Measurements from ENCODE around the gene PTPN22. TPM values are rescaled to one million over a fixed set of nuclear protein-coding genes. Genes with fewer than 3 reads are reported as not detected.

Gene PTPN22
- total RNA-seq (2014; rRNA removed; shearing (Covaris generic)) (0.51 and 0.86 TPM in 2 replicates), polyA plus RNA-seq (2016; fragmentation: Nextera tagmentation; extraction: Ambion mirVana) (1.4 and 1.6 TPM in 2 replicates)

- Histone ChIP-seq H3K27me3 (replicated peaks; ENCODE audit: insufficient read depth) (no peaks in the 10 kb centered on the region), H3K4me2 (ENCODE audit: unreplicated experiment) (peak within 1 kb of the TSS; percentile 53), H3K9me2 (ENCODE audit: insufficient read depth) (no peaks in the 10 kb centered on the region), H3K4me3 (peak within 1 kb of the TSS; percentile 47), H2AFZ (peak within 1 kb of the TSS; percentile 85), H3K4me1 (ENCODE audit: insufficient read depth) (peaks cover 42% of the 10 kb centered on the region), H3F3A (ENCODE audit: insufficient read depth) (peaks cover 16% of the 10 kb centered on the region), H3K9me3 (ENCODE audit: low read depth) (no peaks in the 10 kb centered on the region), H3K36me3 (ENCODE audit: low read depth) (no peaks in the 10 kb centered on the region), H3K9ac (peak within 1 kb of the TSS; percentile 28; the same call in 1 of the 2 replicates), H4K20me1 (ENCODE audit: insufficient read depth) (no peaks in the 10 kb centered on the region), H3K79me2 (ENCODE audit: insufficient read depth) (no peaks in the 10 kb centered on the region), H3K27ac (peak within 1 kb of the TSS; percentile 49)
- in situ Hi-C loops (cut with MboI): no loop called here
- WGBS, 2 experiments (ENCODE audit: low coverage in 1 of 2, low lambda C conversion rate in 2 of 2, missing lambda C conversion rate in 2 of 2): 19 to 20% methylated on average over 4 of the region's 4 CpGs
- peak; percentile 91 for DNase-seq
- TF ChIP-seq EZH2phosphoT487 (IDR thresholded peaks at IDR 0.05; ENCODE audit: insufficient read depth, low read depth) (no peak), EZH2 (IDR thresholded peaks at IDR 0.05; ENCODE audit: insufficient read depth, poor library complexity, severe bottlenecking) (no peak)
These were observed at the start of gene PTPN22 for GRCh38 chr1:113871597-113872113. Gene PTPN22, minus strand, starts transcription at chr1:113871712.

- Histone ChIP-seq H3K4me3 (no peak overlapping the region), H3K27ac (no peak overlapping the region), H3K9me3 (ENCODE audit: low read depth) (no peaks in the 10 kb centered on the region), H3F3A (ENCODE audit: insufficient read depth) (0 out of 2 replicates have a peak, but pooled peaks cover 7% of the 10 kb centered on the region), H3K4me2 (ENCODE audit: unreplicated experiment) (no peak overlapping the region), H2AFZ (no peak overlapping the region), H3K79me2 (ENCODE audit: insufficient read depth) (no peaks in the 10 kb centered on the region), H3K4me1 (ENCODE audit: insufficient read depth) (peaks cover under 1% of the 10 kb centered on the region; the same call in 1 of the 2 replicates), H3K9me2 (ENCODE audit: insufficient read depth) (no peaks in the 10 kb centered on the region), H3K27me3 (replicated peaks; ENCODE audit: insufficient read depth) (no peaks in the 10 kb centered on the region), H4K20me1 (ENCODE audit: insufficient read depth) (no peaks in the 10 kb centered on the region), H3K36me3 (ENCODE audit: low read depth) (no peaks in the 10 kb centered on the region), H3K9ac (no peak overlapping the region)
- no peak for DNase-seq
- in situ Hi-C loops (cut with MboI): no loop called here
- no peak for TF ChIP-seq EZH2phosphoT487 (IDR thresholded peaks at IDR 0.05; ENCODE audit: insufficient read depth, low read depth)
- TF ChIP-seq EZH2 (IDR thresholded peaks at IDR 0.05; ENCODE audit: insufficient read depth, poor library complexity, severe bottlenecking): no peak
These were observed 46.7 kb upstream of the PTPN22 start for GRCh38 chr1:113918243-113918642.

GRCh38 chr1:113917400-113918082 is 46.0 kb upstream of the PTPN22 start:
- Histone ChIP-seq H4K20me1 (ENCODE audit: insufficient read depth) (no peaks in the 10 kb centered on the region), H3K4me1 (ENCODE audit: insufficient read depth) (peaks cover 8% of the 10 kb centered on the region), H3K27ac (no peak overlapping the region), H3K4me2 (ENCODE audit: unreplicated experiment) (no peak overlapping the region), H3F3A (ENCODE audit: insufficient read depth) (0 out of 2 replicates have a peak, but pooled peaks cover 7% of the 10 kb centered on the region), H3K9ac (no peak overlapping the region), H3K9me2 (ENCODE audit: insufficient read depth) (no peaks in the 10 kb centered on the region), H2AFZ (no peak overlapping the region), H3K36me3 (ENCODE audit: low read depth) (no peaks in the 10 kb centered on the region), H3K79me2 (ENCODE audit: insufficient read depth) (no peaks in the 10 kb centered on the region), H3K27me3 (replicated peaks; ENCODE audit: insufficient read depth) (no peaks in the 10 kb centered on the region), H3K9me3 (ENCODE audit: low read depth) (no peaks in the 10 kb centered on the region), H3K4me3 (no peak overlapping the region)
- 96 to 100% methylated on average over 2 of the region's 2 CpGs for WGBS, 2 experiments (ENCODE audit: low coverage in 1 of 2, low lambda C conversion rate in 2 of 2, missing lambda C conversion rate in 2 of 2)
- TF ChIP-seq EZH2phosphoT487 (IDR thresholded peaks at IDR 0.05; ENCODE audit: insufficient read depth, low read depth): no peak
- no peak for TF ChIP-seq EZH2 (IDR thresholded peaks at IDR 0.05; ENCODE audit: insufficient read depth, poor library complexity, severe bottlenecking)
- in situ Hi-C loops (cut with MboI): no loop called here
- DNase-seq: peak; percentile 73

GRCh38 chr1:113916974-113917373 is 45.5 kb upstream of the PTPN22 start:
- TF ChIP-seq EZH2phosphoT487 (IDR thresholded peaks at IDR 0.05; ENCODE audit: insufficient read depth, low read depth): no peak
- no peak for TF ChIP-seq EZH2 (IDR thresholded peaks at IDR 0.05; ENCODE audit: insufficient read depth, poor library complexity, severe bottlenecking)
- no peak for DNase-seq
- no peak overlapping the region for H3K27ac ChIP-seq
- no peaks in the 10 kb centered on the region for H3K9me2 ChIP-seq (ENCODE audit: insufficient read depth)
- H4K20me1 ChIP-seq (ENCODE audit: insufficient read depth): no peaks in the 10 kb centered on the region
- no peaks in the 10 kb centered on the region for H3K36me3 ChIP-seq (ENCODE audit: low read depth)
- H3F3A ChIP-seq (ENCODE audit: insufficient read depth): 0 out of 2 replicates have a peak, but pooled peaks cover 7% of the 10 kb centered on the region
- in situ Hi-C loops (cut with MboI): no loop called here
- H3K27me3 ChIP-seq (replicated peaks; ENCODE audit: insufficient read depth): no peaks in the 10 kb centered on the region
- no peak overlapping the region for H3K4me3 ChIP-seq
- H3K9me3 ChIP-seq (ENCODE audit: low read depth): no peaks in the 10 kb centered on the region
- no peak overlapping the region for H3K4me2 ChIP-seq (ENCODE audit: unreplicated experiment)
- no peaks in the 10 kb centered on the region for H3K79me2 ChIP-seq (ENCODE audit: insufficient read depth)
- H3K9ac ChIP-seq: no peak overlapping the region
- no peak overlapping the region for H2AFZ ChIP-seq
- peaks cover 10% of the 10 kb centered on the region for H3K4me1 ChIP-seq (ENCODE audit: insufficient read depth)
- whole genome bisulfite sequencing, 2 experiments (ENCODE audit: low coverage in 1 of 2, low lambda C conversion rate in 2 of 2, missing lambda C conversion rate in 2 of 2): 98 to 99% methylated on average over 5 of the region's 5 CpGs

All from GM23248 (cell line).